Measurements from ENCODE around the gene DEPDC1. TPM values are rescaled to one million over a fixed set of nuclear protein-coding genes. Genes with fewer than 3 reads are reported as not detected.

Gene DEPDC1
- total and polyA plus RNA-seq, 4 donors = 0.52 to 18.3 (median 0.58) TPM; not detected in 1

GRCh38 chr1:68445709-68446108, 51.2 kb downstream of the DEPDC1 start:
- Histone ChIP-seq H3K4me3 (ENCODE audit: low read depth in 1 of 3, low read length in 3 of 3) (no peak overlapping the region), H3K27me3 (ENCODE audit: control insufficient read depth in 4 of 4, insufficient read depth in 4 of 4, low read length in 3 of 4) (peaks cover 0 to 3% (median under 1%) of the 10 kb centered on the region in 4 donors), H3K9me3 (ENCODE audit: control insufficient read depth in 4 of 4, low read length in 3 of 4) (no peaks in the 10 kb centered on the region), H3K4me1 (ENCODE audit: control insufficient read depth in 4 of 4, insufficient read depth in 4 of 4, low read length in 3 of 4) (no peaks in the 10 kb centered on the region), H3K36me3 (ENCODE audit: control insufficient read depth in 4 of 4, insufficient read depth in 3 of 4, low read depth in 1 of 4, low read length in 3 of 4) (no peaks in the 10 kb centered on the region), H3K27ac (ENCODE audit: low read depth in 1 of 2, low read length in 2 of 2) (no peak overlapping the region), H3K9ac (ENCODE audit: low read depth in 1 of 2, low read length in 2 of 2) (no peak overlapping the region)
- TF ChIP-seq YY1 (IDR thresholded peaks at IDR 0.05) = no peak
- no peak for TF ChIP-seq CTCF (IDR thresholded peaks at IDR 0.05; ENCODE audit: low read depth, low read length, missing input control)
- no peak for TF ChIP-seq EGR1 (IDR thresholded peaks at IDR 0.05; ENCODE audit: low read depth in 2 of 2)
- no peak for TF ChIP-seq FOXA1 (IDR thresholded peaks at IDR 0.05)
- TF ChIP-seq ATF3 (IDR thresholded peaks at IDR 0.05) = no peak
- TF ChIP-seq REST (IDR thresholded peaks at IDR 0.05) = no peak
- TF ChIP-seq JUND (IDR thresholded peaks at IDR 0.05) = no peak
- no peak for TF ChIP-seq HNF4G (IDR thresholded peaks at IDR 0.05)
- no peak for TF ChIP-seq HNF4A (conservative IDR thresholded peaks at IDR 0.05)
- TF ChIP-seq ZBTB33 (IDR thresholded peaks at IDR 0.05) = no peak
- TF ChIP-seq NR2F2 (IDR thresholded peaks at IDR 0.05) = no peak
- TF ChIP-seq RAD21 (IDR thresholded peaks at IDR 0.05) = no peak
- no peak for TF ChIP-seq MAX (IDR thresholded peaks at IDR 0.05)
- TF ChIP-seq TAF1 (conservative IDR thresholded peaks at IDR 0.05) = no peak
- no peak for TF ChIP-seq RXRA (IDR thresholded peaks at IDR 0.05)
- 86% methylated on average over 6 of the region's 6 CpGs for WGBS
- no peak for DNase-seq (ENCODE audit: low spot score)

All from liver (tissue), 9 donors.